Measurements from ENCODE around the gene CARMIL3.
"Not testable (repeated sequence)": the region's sequence is repeated elsewhere in the genome, so short reads cannot be mapped to it uniquely, and the experiment has no call there.

The CARMIL3 gene

GRCh38 chr14:24038686-24039085, 13.1 kb upstream of the CARMIL3 start:
- DNase-seq: no peak

DNA sequence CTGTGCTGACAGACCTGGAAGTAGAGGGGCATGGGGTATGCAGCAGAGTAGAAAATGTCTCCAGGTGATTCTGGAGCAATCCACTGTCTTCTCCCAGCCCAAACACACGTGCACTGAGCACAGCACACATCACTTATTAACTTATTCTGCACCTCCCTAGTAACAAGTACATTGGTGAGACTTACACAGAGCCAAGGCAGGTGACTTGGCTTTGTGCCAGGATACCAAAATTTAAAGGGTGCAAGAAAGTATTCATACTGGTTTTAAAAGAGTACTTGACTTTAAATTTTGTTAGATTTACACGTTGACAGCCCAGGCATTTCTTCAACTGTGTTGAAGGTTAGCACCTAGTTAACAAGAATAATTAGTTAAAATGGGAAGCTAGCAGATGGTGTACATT, 11.1 kb upstream of the CARMIL3 start:
- DNase-seq: no peak

DNA sequence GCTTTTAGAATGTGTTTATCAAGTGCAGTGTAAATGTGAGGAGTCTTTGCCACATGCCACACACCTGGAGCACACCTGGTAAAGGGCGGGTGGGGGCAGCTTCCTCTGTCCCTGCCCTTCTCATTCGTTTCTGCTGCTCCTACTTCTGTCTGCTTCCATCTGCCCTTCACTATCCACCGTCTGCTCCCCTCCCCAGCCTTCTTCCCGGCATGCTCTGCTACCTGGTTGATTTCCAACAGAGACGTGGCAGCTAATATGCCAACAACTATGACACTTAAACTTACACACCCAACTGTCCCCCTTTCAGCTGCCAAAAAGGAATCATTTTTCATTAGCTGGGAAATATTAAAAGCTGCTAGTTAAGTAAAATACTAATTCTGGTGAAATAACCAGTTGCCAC, 9.1 kb upstream of the CARMIL3 start:
- DNase-seq: no peak

DNA sequence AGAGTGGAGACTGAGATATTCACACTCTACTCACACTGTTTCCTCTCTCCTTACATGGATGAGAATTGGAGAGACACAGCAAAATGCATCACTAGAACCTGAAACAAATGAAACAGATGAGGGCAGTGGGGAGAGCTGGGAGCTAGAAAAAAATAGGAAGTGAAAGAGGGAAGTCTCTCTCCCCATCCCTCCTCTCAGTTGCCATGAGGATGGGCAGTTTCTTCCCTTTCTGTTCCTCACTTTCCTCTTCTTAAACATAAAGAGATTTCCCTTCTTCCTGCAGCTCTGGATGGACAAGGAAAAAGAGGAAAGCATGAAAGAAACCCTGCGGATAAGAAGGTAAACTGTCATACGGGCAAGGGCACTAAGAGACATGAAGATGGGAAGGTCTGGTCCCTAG, 2.8 kb upstream of the CARMIL3 start:
- not testable (repeated sequence) for DNase-seq

DNA sequence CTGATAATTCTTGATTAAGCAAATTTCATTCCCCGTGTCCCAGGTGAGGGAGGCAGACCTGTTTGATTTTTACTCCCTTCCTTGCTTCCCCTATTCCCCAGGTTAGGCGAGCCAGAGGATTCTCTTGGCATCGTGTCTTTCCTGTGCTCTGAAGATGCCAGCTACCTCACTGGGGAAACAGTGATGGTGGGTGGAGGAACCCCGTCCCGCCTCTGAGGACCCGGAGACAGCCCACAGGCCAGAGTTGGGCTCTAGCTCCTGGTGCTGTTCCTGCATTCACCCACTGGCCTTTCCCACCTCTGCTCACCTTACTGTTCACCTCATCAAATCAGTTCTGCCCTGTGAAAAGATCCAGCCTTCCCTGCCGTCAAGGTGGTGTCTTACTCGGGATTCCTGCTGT, 1.1 kb upstream of the CARMIL3 start:
- not testable (repeated sequence) for DNase-seq

- DNase-seq: peak in 10 of 56 donors; percentile 28 to 70 (median 54)
Observed at GRCh38 chr14:24051176-24051788, 527 bp upstream of the CARMIL3 start.

- DNase-seq: peak in 10 of 56 donors; percentile 7 to 67 (median 18)
Observed at GRCh38 chr14:24052656-24053547, 1.1 kb downstream of the CARMIL3 start.

- DNase-seq: peak in 2 of 56 donors; percentile 11 to 26
Observed at GRCh38 chr14:24053548-24054323, 1.9 kb downstream of the CARMIL3 start.

DNA sequence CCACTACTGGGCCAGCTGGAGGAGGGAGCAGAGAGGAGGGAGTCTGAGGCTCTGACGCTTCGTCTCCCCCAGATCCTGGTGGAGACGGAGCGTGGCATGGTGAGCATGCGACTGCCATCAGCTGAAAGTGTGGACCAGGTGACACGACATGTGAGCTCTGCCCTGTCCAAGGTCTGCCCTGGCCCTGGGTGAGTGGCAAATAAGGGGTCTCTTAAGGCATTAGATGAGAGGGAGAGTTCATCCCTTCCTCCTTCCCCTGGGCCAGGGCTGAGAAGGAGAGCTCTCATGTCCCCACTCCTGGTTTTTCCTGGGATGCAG, 2.5 kb downstream of the CARMIL3 start:
- DNase-seq: no peak

GRCh38 chr14:24054646-24055045, 2.8 kb downstream of the CARMIL3 start:
- no peak for DNase-seq

DNA sequence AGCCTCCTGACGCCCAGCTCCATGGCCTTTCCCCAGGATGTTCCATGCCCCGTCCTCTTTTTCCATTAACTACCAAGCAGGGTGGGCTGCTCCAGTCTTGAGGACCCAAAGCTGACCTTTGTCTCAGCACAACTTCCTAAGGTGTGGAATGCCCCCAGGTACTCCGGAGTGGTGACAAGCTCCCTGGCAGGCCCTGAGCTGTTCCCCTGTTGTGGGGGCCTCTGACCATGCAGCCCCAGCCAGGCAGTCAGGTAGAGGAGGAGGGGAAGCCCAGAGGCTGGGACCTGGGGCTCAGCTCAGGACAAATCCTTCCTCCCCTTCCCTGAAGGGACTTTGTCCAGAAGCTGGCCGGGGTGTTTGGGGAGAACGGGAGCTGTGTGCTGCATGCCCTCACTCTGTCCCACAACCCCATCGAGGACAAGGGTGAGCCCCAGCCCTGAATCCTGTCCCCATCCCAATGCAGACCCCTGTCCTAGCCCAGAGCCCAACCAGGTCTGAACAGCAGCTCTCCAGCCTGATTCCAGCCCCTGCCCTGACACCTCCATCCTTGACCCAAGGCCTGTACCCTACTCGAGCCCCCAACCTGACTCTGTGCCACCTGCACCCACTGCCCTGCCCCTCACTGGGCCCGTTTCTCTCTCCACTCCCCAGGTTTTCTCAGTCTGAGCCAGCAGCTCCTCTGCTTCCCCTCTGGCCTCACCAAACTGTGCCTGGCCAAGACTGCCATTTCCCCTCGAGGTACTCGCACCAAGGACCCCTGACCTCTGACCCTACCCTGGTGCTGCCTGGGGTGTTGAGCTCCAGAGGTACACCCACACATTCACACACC, 4.4 kb downstream of the CARMIL3 start:
- DNase-seq: no peak

DNA sequence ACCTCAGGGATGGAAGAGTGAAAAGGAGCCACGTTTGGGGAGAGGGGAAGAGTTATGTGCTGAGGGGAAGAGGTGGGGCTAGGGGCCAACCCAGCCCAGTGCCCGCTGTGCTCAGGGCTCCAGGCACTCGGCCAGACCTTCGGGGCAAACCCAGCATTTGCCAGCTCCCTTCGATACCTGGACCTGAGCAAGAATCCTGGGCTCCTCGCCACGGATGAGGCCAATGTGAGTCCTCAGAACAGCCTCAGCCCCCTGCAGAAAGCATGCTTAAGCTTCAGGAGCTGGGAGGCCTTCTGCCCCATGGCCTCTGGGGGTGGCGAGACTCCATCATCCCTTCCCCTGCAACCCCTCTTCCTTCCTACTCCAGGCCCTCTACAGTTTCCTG, 5.0 kb downstream of the CARMIL3 start:
- DNase-seq: no peak

GRCh38 chr14:24057271-24057670, 5.5 kb downstream of the CARMIL3 start:
- DNase-seq: no peak

DNA sequence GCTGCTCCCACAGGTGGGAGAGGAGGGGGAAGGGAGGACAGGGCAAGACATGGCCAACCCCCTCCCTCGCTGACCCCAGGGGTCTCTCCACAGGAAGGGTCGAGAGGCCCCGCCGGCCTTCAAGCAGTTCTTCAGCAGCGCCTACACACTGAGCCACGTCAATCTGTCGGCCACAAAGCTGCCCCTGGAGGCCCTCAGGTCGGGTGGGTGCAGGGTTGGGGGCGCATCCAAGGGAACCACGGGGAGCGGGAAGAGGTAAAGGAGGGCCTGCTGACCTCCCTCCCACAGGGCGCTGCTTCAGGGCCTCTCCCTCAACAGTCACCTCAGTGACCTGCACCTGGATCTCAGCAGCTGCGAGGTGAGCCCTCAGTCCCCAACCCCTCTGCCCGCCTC, 6.1 kb downstream of the CARMIL3 start:
- DNase-seq: no peak

GRCh38 chr14:24058260-24058950, 6.6 kb downstream of the CARMIL3 start:
- DNase-seq: peak in 34 of 56 donors; percentile 10 to 91 (median 42)

- DNase-seq: no peak
Observed at GRCh38 chr14:24058951-24059475, 7.2 kb downstream of the CARMIL3 start.

- no peak for DNase-seq
Observed at GRCh38 chr14:24059841-24060388, 8.1 kb downstream of the CARMIL3 start.

DNA sequence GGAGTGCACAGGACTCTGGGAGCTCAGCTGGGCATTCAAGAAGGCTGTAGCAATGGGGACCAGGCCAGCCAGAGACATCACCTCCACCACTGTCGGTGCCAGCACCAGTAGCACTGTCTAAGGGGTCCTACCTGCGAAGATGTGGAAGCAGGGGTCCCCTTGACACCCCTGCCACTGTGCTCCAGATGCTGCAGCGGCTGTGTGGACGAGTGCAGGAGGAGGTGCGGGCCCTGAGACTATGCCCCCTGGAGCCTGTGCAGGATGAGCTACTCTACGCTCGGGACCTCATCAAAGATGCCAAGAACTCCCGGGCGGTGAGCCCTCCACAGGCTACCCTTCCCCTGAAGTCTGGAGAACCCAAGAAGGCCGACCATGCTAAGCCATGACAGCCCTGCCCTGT, 8.6 kb downstream of the CARMIL3 start:
- no peak for DNase-seq

GRCh38 chr14:24060984-24061913, 9.4 kb downstream of the CARMIL3 start:
- DNase-seq: no peak

All from amygdala (tissue), 56 donors.